Gastrocnemius medialis (tissue), 4 donors: ENCODE data around the gene RIBC2. TPM values are rescaled to one million over a fixed set of nuclear protein-coding genes. Genes with fewer than 3 reads are reported as not detected.
"Not testable (repeated sequence)": the region's sequence is repeated elsewhere in the genome, so short reads cannot be mapped to it uniquely, and the experiment has no call there.

Source experiments
- ATAC-seq, 2 donors: fragments of 150-250 bp; one replicate each; pipeline ENCODE4 v1.9.1; 2016
- DNase-seq, 2 donors: peaks; one replicate each; pipeline ENCODE4 v3.0.0-alpha.2; 2019
- H3K27ac ChIP-seq, 4 donors: fragments of 200-600 bp; sonication (generic); 1 replicate in 1 of 4; 2 replicates in 3 of 4; pipeline ENCODE4 v1.5.1; 2016 to 2018; ENCODE audit warnings: mild to moderate bottlenecking in 2 of 4, moderate library complexity in 1 of 4
- H3K27me3 ChIP-seq, 3 donors: fragments of 200-600 bp; sonication (generic) in 2 of 3; 1 replicate in 1 of 3; 2 replicates in 2 of 3; pipeline versions ENCODE4 v1.5.1 to v1.6.0; 2016 to 2019; ENCODE audit warnings: mild to moderate bottlenecking in 1 of 3, moderate library complexity in 1 of 3
- H3K36me3 ChIP-seq, 2 donors: fragments of 200-600 bp; sonication (generic) in 1 of 2; one replicate each; pipeline ENCODE4 v1.5.1; 2017 to 2018
- H3K4me1 ChIP-seq, 2 donors: fragments of 200-600 bp; sonication (generic) in 1 of 2; one replicate each; pipeline ENCODE4 v1.5.1; 2016 to 2017; ENCODE audit warnings: mild to moderate bottlenecking in 2 of 2
- H3K4me3 ChIP-seq, 4 donors: fragments of 200-600 bp; sonication (generic) in 3 of 4; 1 replicate in 1 of 4; 2 replicates in 3 of 4; pipeline ENCODE4 v1.5.1; 2016 to 2019; ENCODE audit warnings: mild to moderate bottlenecking in 2 of 4
- H3K9me3 ChIP-seq, 3 donors: fragments of 200-600 bp; sonication (generic) in 2 of 3; 1 replicate in 1 of 3; 2 replicates in 2 of 3; pipeline ENCODE4 v1.5.1; 2016 to 2019
- CTCF ChIP-seq, 5 experiments: fragments of 450-650 bp in 3 of 5; fragments of 200-600 bp in 2 of 5; sonication (generic) in 2 of 5; IDR thresholded peaks in 4 of 5; conservative IDR thresholded peaks in 1 of 5; 1 replicate in 4 of 5; 2 replicates in 1 of 5; pipeline ENCODE4 v1.5.1; 2016 to 2019; ENCODE audit warnings: antibody characterized with exemption in 5 of 5, mild to moderate bottlenecking in 3 of 5, moderate library complexity in 3 of 5
- POLR2A ChIP-seq, 2 donors: fragments of 450-650 bp; IDR thresholded peaks; one replicate each; pipeline ENCODE4 v1.6.1; 2017; ENCODE audit warnings: antibody characterized with exemption in 2 of 2, mild to moderate bottlenecking in 2 of 2, moderate library complexity in 2 of 2
- in situ Hi-C, 4 donors: fragments of 200-750 bp; cut with MboI; loops; one replicate each; pipeline versions ENCODE4 v1.15.0 to v1.8.0; 2017; ENCODE audit warnings: low sequenced_read_pairs in 4 of 4
- intact Hi-C: fragments of 100-400 bp; cut with DNase I; formaldehyde crosslinking; loops from one replicate; pipeline ENCODE4 v1.15.1; 2023; ENCODE audit warnings: low total_unique reads
- total RNA-seq, 4 donors: library from RNA; depleted of rRNA; stranded (reverse); fragments of >200 nt; gene quantifications; one replicate each; pipeline versions ENCODE4 v1.1.0 to v1.2.3, GENCODE V29; 2016

Gene RIBC2
- total RNA-seq, 4 donors from 2014 or later, result not detected

- Histone ChIP-seq H3K27ac (peak overlapping the region in 1 of 4 donors; percentile 37), H3K4me3 (no peak overlapping the region), H3K36me3 (no peaks in the 10 kb centered on the region), H3K9me3 (no peaks in the 10 kb centered on the region), H3K4me1 (no peaks in the 10 kb centered on the region), H3K27me3 (no peaks in the 10 kb centered on the region)
- TF ChIP-seq CTCF (IDR thresholded peaks at IDR 0.05 in 4 of 5, conservative IDR thresholded peaks at IDR 0.05 in 1 of 5) (no peak), POLR2A (IDR thresholded peaks at IDR 0.05) (no peak)
- DNase-seq (peak; percentile 10 to 74), ATAC-seq (peak; percentile 23 to 49)
- in situ Hi-C loops, result loop anchor here in 1 of 4 donors (10.0 kb wide), 1 partner anchor 106 kb away; no protein-coding TSS in a partner anchor
- intact Hi-C loops, result no loop called here
Observed at GRCh38 chr22:45448431-45448830, 34.9 kb downstream of the RIBC2 start.

- H3K36me3 ChIP-seq, intact Hi-C loops, H3K4me1 ChIP-seq, DNase-seq, H3K9me3 ChIP-seq, H3K4me3 ChIP-seq, ATAC-seq, H3K27me3 ChIP-seq: not testable (repeated sequence)
- in situ Hi-C loops, result loop anchor here in 1 of 4 donors (10.0 kb wide), 1 partner anchor 105 kb away; no protein-coding TSS in a partner anchor
- H3K27ac ChIP-seq, result peak overlapping the region in 1 of 4 donors; percentile 59
Observed at GRCh38 chr22:45449442-45449841, 35.9 kb downstream of the RIBC2 start.

GRCh38 chr22:45450101-45450785 is 36.8 kb downstream of the RIBC2 start:
- DNase-seq, result no peak
- intact Hi-C loops, result loop anchor here (5.0 kb wide), 1 partner anchor 62 kb away; no protein-coding TSS in a partner anchor
- H3K27ac ChIP-seq, result peak overlapping the region; percentile 2 to 59 (median 36)

GRCh38 chr22:45450921-45451651 is 37.6 kb downstream of the RIBC2 start:
- H3K4me1 ChIP-seq, result no peaks in the 10 kb centered on the region
- peak; percentile 68 to 73 for ATAC-seq
- H3K9me3 ChIP-seq, result no peaks in the 10 kb centered on the region
- DNase-seq, result peak in 1 of 2 donors; percentile 36
- H3K36me3 ChIP-seq, result no peaks in the 10 kb centered on the region
- no peaks in the 10 kb centered on the region for H3K27me3 ChIP-seq
- no peak overlapping the region for H3K4me3 ChIP-seq
- H3K27ac ChIP-seq, result peak overlapping the region in 3 of 4 donors; percentile 17 to 59 (median 54)
- intact Hi-C loops (loop anchor here (5.0 kb wide), 1 partner anchor 61 kb away; no protein-coding TSS in a partner anchor), in situ Hi-C loops (no loop called here)
- TF ChIP-seq POLR2A (IDR thresholded peaks at IDR 0.05), result no peak
- TF ChIP-seq CTCF (IDR thresholded peaks at IDR 0.05 in 4 of 5, conservative IDR thresholded peaks at IDR 0.05 in 1 of 5), result no peak

More at GRCh38 chr22:45450101-45450785, 36.8 kb downstream of the RIBC2 start:
- H3K4me1 ChIP-seq, result no peaks in the 10 kb centered on the region
- H3K36me3 ChIP-seq, result no peaks in the 10 kb centered on the region
- no peaks in the 10 kb centered on the region for H3K9me3 ChIP-seq
- in situ Hi-C loops, result no loop called here
- TF ChIP-seq POLR2A (IDR thresholded peaks at IDR 0.05) (no peak), CTCF (IDR thresholded peaks at IDR 0.05 in 4 of 5, conservative IDR thresholded peaks at IDR 0.05 in 1 of 5) (no peak)
- no peaks in the 10 kb centered on the region for H3K27me3 ChIP-seq
- no peak overlapping the region for H3K4me3 ChIP-seq
- no peak for ATAC-seq

- intact Hi-C loops, result loop anchor here (5.0 kb wide), 1 partner anchor 60 kb away; no protein-coding TSS in a partner anchor
- H3K27ac ChIP-seq, result peak overlapping the region in 1 of 4 donors; percentile 41
- no peaks in the 10 kb centered on the region for H3K27me3 ChIP-seq
- H3K9me3 ChIP-seq, result no peaks in the 10 kb centered on the region
- H3K4me1 ChIP-seq, result no peaks in the 10 kb centered on the region
- ATAC-seq (no peak), DNase-seq (no peak)
- in situ Hi-C loops, result no loop called here
- H3K36me3 ChIP-seq, result no peaks in the 10 kb centered on the region
- no peak overlapping the region for H3K4me3 ChIP-seq
- no peak for TF ChIP-seq POLR2A (IDR thresholded peaks at IDR 0.05)
- no peak for TF ChIP-seq CTCF (IDR thresholded peaks at IDR 0.05 in 4 of 5, conservative IDR thresholded peaks at IDR 0.05 in 1 of 5)
Observed at GRCh38 chr22:45451972-45452371, 38.5 kb downstream of the RIBC2 start.
